ENCODE results near the gene SEC63. TPM values are rescaled to one million over a fixed set of nuclear protein-coding genes. Genes with fewer than 3 reads are reported as not detected.

The SEC63 gene
- total RNA-seq, 6 donors from 2014 or later = 35.0 to 111 (median 77.9) TPM

DNA sequence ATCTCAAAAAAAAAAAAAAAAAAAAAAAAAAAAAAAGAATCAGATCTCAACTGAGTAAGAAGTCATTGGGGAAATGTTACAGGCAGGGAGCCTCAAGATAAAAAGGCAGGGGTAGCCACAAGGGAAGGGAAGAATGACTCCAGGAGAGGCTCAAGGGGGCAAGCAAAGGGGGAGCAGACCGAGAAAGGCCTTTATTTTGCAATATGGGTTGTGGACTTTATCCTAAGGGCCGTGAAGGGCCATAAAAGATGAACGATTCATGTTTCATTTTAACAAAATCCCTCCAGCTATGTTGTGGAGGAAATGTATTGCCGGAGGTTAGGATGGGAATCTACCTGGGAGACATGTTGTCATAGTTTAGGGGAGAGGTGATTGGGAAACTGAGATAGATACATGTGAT, 25.8 kb upstream of the SEC63 start:
- H3K36me3 ChIP-seq = no peaks in the 10 kb centered on the region
- no peaks in the 10 kb centered on the region for H3K27me3 ChIP-seq
- TF ChIP-seq POLR2AphosphoS5 (IDR thresholded peaks at IDR 0.05) (no peak), CTCF (IDR thresholded peaks at IDR 0.05) (no peak), POLR2A (IDR thresholded peaks at IDR 0.05) (no peak), EP300 (IDR thresholded peaks at IDR 0.05) (no peak)
- H3K27ac ChIP-seq = no peak overlapping the region
- DNase-seq = no peak
- no peak for ATAC-seq (ENCODE audit: low FRiP score in 2 of 2)
- WGBS, 2 donors = 86 to 89% methylated on average over 4 of the region's 4 CpGs
- no peak overlapping the region for H3K4me3 ChIP-seq
- H3K4me1 ChIP-seq = no peaks in the 10 kb centered on the region
- no peaks in the 10 kb centered on the region for H3K9me3 ChIP-seq

DNA sequence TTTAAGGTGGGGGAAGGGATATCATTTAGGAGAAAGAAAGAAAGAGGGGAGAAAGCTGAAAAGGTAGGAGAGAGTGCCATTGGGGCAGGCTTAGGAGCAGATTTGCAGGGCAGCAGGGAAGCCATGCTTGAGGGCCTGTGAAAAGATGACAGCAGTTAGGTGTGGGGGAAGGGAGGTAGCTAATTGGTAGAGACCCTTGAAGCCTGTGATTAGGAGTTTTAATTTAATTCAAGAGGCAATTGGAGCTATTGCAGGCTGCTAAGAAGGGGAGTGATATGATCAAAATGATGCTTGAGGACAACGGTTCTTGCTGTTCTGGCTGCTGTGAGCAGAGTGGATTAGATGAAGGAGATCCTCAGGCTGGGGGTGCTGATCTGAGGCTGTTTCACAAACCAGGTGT, 24.5 kb upstream of the SEC63 start:
- Histone ChIP-seq H3K9me3 (no peaks in the 10 kb centered on the region), H3K36me3 (no peaks in the 10 kb centered on the region), H3K27me3 (no peaks in the 10 kb centered on the region), H3K4me1 (no peaks in the 10 kb centered on the region), H3K4me3 (no peak overlapping the region), H3K27ac (no peak overlapping the region)
- 81 to 88% methylated on average over 1 of the region's 1 CpG for WGBS, 2 donors
- ATAC-seq (ENCODE audit: low FRiP score in 2 of 2) = no peak
- DNase-seq = no peak
- TF ChIP-seq POLR2AphosphoS5 (IDR thresholded peaks at IDR 0.05) (no peak), EP300 (IDR thresholded peaks at IDR 0.05) (no peak), CTCF (IDR thresholded peaks at IDR 0.05) (no peak), POLR2A (IDR thresholded peaks at IDR 0.05) (no peak)

- TF ChIP-seq POLR2A (IDR thresholded peaks at IDR 0.05) (no peak), EP300 (IDR thresholded peaks at IDR 0.05) (no peak), CTCF (IDR thresholded peaks at IDR 0.05) (no peak), POLR2AphosphoS5 (IDR thresholded peaks at IDR 0.05) (no peak)
- no peaks in the 10 kb centered on the region for H3K4me1 ChIP-seq
- H3K9me3 ChIP-seq = no peaks in the 10 kb centered on the region
- no peaks in the 10 kb centered on the region for H3K27me3 ChIP-seq
- ATAC-seq (ENCODE audit: low FRiP score in 2 of 2) (no peak), DNase-seq (no peak)
- H3K27ac ChIP-seq = no peak overlapping the region
- 77 to 78% methylated on average over 6 of the region's 6 CpGs for WGBS, 2 donors
- no peaks in the 10 kb centered on the region for H3K36me3 ChIP-seq
- no peak overlapping the region for H3K4me3 ChIP-seq
Observed at GRCh38 chr6:107981695-107982094, 23.7 kb upstream of the SEC63 start.

DNA sequence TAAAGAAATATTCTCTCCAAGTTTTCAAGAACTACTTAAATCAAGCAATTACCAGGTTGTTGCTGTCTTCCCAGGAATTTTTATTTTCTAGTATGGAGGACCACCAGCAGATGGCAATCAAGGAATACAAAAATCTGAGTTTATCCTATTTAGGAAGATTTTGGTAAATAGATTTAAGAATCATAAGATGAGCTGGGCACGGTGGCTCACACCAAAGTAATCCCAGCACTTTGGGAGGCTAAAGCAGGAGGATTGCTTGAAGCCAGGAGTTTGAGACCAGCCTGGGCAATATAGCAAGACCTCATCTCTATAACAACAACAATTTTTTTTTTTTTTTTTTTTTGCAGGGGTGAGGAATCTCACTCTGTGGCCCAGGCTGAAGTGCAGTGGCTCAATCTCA, 19.3 kb upstream of the SEC63 start:
- Histone ChIP-seq H3K36me3 (no peaks in the 10 kb centered on the region), H3K9me3 (no peaks in the 10 kb centered on the region), H3K4me1 (no peaks in the 10 kb centered on the region), H3K27ac (no peak overlapping the region), H3K27me3 (no peaks in the 10 kb centered on the region), H3K4me3 (no peak overlapping the region)
- TF ChIP-seq CTCF (IDR thresholded peaks at IDR 0.05) = peak in 2 of 6 experiments; percentile 9 to 35
- no peak for TF ChIP-seq POLR2AphosphoS5 (IDR thresholded peaks at IDR 0.05)
- WGBS, 2 donors = 50 to 57% methylated on average over 1 of the region's 1 CpG
- ATAC-seq (ENCODE audit: low FRiP score in 2 of 2) (no peak), DNase-seq (no peak)

DNA sequence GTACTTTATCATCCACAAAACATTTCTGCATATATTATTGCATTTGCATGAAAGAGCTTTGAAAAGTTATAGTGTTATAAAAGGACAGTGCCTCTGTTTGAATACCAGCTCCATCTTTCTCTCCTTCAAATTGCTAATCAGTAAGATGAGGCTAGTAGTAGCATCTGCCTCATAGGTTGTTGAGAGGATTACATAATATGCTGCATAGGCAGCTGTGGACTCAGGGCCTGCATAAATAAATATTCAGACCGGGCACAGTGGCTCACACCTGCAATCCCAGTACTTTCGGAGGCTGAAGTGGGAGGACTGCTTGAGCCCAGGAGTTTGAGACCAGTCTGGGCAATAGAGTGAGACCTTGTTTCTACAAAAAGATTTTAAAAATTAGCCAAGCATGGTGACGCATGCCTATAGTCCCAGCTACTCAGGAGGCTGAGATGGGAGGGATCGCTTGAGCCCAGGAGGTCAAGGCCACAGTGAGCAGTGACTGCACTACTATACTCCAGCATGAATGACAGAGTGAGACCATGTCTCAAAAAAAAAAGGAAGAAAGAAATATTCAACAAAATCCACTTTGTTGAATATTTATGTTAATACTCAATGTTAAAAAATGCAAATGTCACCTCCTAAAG, 18.3 kb upstream of the SEC63 start:
- H3K4me3 ChIP-seq = no peak overlapping the region
- ATAC-seq (ENCODE audit: low FRiP score in 2 of 2) = no peak

More for the DNA sequence above, 18.3 kb upstream of the SEC63 start:
- Histone ChIP-seq H3K36me3 (no peaks in the 10 kb centered on the region), H3K27ac (no peak overlapping the region), H3K4me1 (no peaks in the 10 kb centered on the region), H3K27me3 (no peaks in the 10 kb centered on the region), H3K9me3 (no peaks in the 10 kb centered on the region)
- TF ChIP-seq POLR2A (IDR thresholded peaks at IDR 0.05) (no peak), CTCF (IDR thresholded peaks at IDR 0.05) (no peak), EP300 (IDR thresholded peaks at IDR 0.05) (no peak), POLR2AphosphoS5 (IDR thresholded peaks at IDR 0.05) (no peak)
- 94 to 98% methylated on average over 4 of the region's 4 CpGs for WGBS, 2 donors
- no peak for DNase-seq

Data from upper lobe of left lung (tissue), 6 donors.